ENCODE results near the gene NCAPD3. TPM values are rescaled to one million over a fixed set of nuclear protein-coding genes. Genes with fewer than 3 reads are reported as not detected.

The NCAPD3 gene
- total and polyA plus RNA-seq, 9 of the 15 experiments (the other 6 are each of a cell fraction or from before 2014, with no cell fraction given) = 23.6 to 80.6 (median 58.6) TPM

DNA sequence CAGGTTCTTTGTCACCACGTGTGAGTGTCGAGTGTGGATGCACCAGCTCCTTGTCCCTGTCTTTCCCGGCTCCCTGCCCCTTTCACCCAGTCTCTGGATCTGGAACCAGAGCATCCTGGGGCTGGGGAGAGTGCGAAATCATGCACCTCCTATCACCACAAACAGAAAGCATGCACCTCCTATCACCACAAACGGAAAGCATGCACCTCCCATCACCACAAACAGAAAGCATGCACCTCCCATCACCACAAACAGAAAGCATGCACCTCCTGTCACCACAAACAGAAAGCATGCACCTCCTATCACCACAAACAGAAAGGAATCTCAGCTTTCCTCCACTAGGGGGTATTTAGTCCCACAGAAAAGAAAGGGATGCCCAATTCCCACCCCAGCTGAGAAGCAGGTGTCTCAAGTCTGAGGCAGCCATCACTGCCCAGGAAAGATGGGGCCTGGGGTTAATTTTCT is 46.5 kb upstream of the NCAPD3 start:
- CTCF ChIA-PET (ENCODE audit: low intra/inter-chr PET ratio) = no interaction called here
- in situ Hi-C loops (cut with MboI) = no loop called here

More for the DNA sequence above, 46.5 kb upstream of the NCAPD3 start:
- intact Hi-C loops (cut with micrococcal nuclease) = loop anchor here (5.0 kb wide), 1 partner anchor 52 kb away; no protein-coding TSS in a partner anchor
- Histone ChIP-seq H3K79me2 (ENCODE audit: control insufficient read depth, insufficient read depth, low read length) (no peaks in the 10 kb centered on the region), H3K4me2 (ENCODE audit: insufficient read depth, low read length) (no peak overlapping the region), H3K4me1 (replicated peaks in 1 of 2; ENCODE audit: control insufficient read depth in 2 of 2, insufficient read depth in 2 of 2, low read length in 2 of 2) (peaks cover 0 to 4% of the 10 kb centered on the region in 2 experiments; a peak in 2 of 5 replicates), H3K9ac (ENCODE audit: insufficient read depth in 1 of 2, low read depth in 2 of 2, low read length in 2 of 2) (no peak overlapping the region), H3K9me3 (replicated peaks; ENCODE audit: control insufficient read depth, insufficient read depth, low read depth, low read length) (no peaks in the 10 kb centered on the region), H2AFZ (ENCODE audit: low read depth, low read length) (no peak overlapping the region), H3K4me3 (no peak overlapping the region), H3K36me3 (ENCODE audit: control insufficient read depth, insufficient read depth, low read length) (no peaks in the 10 kb centered on the region), H3K27ac (ENCODE audit: extremely low read depth, low read depth, low read length) (no peak overlapping the region), H3K27me3 (ENCODE audit: control insufficient read depth in 2 of 2, insufficient read depth in 2 of 2, low read length in 2 of 2) (peaks cover 22 to 47% of the 10 kb centered on the region in 2 experiments), H4K20me1 (replicated peaks; ENCODE audit: control insufficient read depth, insufficient read depth, low read length) (no peaks in the 10 kb centered on the region), H3K9me1 (ENCODE audit: control insufficient read depth, insufficient read depth, low read length) (no peaks in the 10 kb centered on the region)
- no peak for TF ChIP-seq ZBTB12 (CRISPR knock-in tag; IDR thresholded peaks at IDR 0.05)
- TF ChIP-seq ZZZ3 (IDR thresholded peaks at IDR 0.05) = no peak
- 0 out of 2 replicates have a peak, but pooled peaks have one; percentile 9 for TF ChIP-seq DEAF1 (CRISPR knock-in tag; IDR thresholded peaks at IDR 0.05)
- TF ChIP-seq RERE (CRISPR knock-in tag; IDR thresholded peaks at IDR 0.05; ENCODE audit: borderline replicate concordance) = no peak
- no peak for TF ChIP-seq FOXM1 (IDR thresholded peaks at IDR 0.05; ENCODE audit: low read depth)
- TF ChIP-seq FOXM1 (CRISPR knock-in tag; IDR thresholded peaks at IDR 0.05; ENCODE audit: low read depth) = no peak
- peak in 1 of 2 experiments; percentile 49; a peak in 2 of 4 replicates for TF ChIP-seq RAD21 (CRISPR knock-in tag; conservative IDR thresholded peaks at IDR 0.05 in 1 of 2, IDR thresholded peaks at IDR 0.05 in 1 of 2)
- TF ChIP-seq CTCF (IDR thresholded peaks at IDR 0.05 in 2 of 3, conservative IDR thresholded peaks at IDR 0.05 in 1 of 3; ENCODE audit: insufficient read depth in 2 of 3, low read depth in 1 of 3, low read length in 3 of 3) = peak; percentile 27 to 35 (median 33); a peak in 1 of 6 replicates
- TF ChIP-seq NFE2 (IDR thresholded peaks at IDR 0.05; ENCODE audit: low read depth) = no peak
- no peak for TF ChIP-seq EP400 (IDR thresholded peaks at IDR 0.05)
- WGBS (ENCODE audit: insufficient coverage, low coverage, missing lambda C conversion rate) = 3% methylated on average over 5 of the region's 5 CpGs
- DNase-seq (ENCODE audit: extremely low read depth in 1 of 4, low spot score in 3 of 4) = peak in 3 of 4 experiments; percentile 43 to 54 (median 51)
- no TSS peak for BruUV-seq (replicated peaks)
- FAIRE-seq = no peak
- POLR2A ChIA-PET = interaction anchor here (0.6 kb wide), 2 partner anchors 9 to 22 kb away, joined by 3 to 5 read pairs; no protein-coding TSS in a partner anchor
- ATAC-seq = peak; percentile 69
